ENCODE measurements around the gene NOL12. TPM values are rescaled to one million over a fixed set of nuclear protein-coding genes. Genes with fewer than 3 reads are reported as not detected.

Gene NOL12
- polyA plus RNA-seq, 2 of the 4 experiments (the other 2 are of a cell fraction): 23.0 to 37.3 TPM

DNA sequence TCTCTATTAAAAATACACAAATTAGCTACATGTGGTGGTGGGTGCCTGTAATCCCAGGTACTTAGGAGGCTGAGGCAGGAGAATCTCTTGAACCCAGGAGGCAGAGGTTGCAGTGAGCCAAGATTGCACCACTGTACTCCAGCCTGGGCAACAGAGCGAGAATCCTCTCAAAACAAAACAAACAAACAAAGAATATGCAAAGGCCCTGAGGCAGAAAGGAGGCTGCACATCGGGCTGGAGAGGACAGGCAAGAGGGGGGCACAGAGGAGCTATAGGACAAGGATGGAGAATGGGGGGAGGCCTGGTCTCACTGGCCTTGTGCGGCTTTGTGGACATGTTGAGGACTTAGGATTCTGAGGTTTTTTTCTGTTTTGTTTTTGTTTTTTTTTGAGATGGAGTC, 19.1 kb downstream of the NOL12 start (continued):
- TF ChIP-seq, protein P1, sequence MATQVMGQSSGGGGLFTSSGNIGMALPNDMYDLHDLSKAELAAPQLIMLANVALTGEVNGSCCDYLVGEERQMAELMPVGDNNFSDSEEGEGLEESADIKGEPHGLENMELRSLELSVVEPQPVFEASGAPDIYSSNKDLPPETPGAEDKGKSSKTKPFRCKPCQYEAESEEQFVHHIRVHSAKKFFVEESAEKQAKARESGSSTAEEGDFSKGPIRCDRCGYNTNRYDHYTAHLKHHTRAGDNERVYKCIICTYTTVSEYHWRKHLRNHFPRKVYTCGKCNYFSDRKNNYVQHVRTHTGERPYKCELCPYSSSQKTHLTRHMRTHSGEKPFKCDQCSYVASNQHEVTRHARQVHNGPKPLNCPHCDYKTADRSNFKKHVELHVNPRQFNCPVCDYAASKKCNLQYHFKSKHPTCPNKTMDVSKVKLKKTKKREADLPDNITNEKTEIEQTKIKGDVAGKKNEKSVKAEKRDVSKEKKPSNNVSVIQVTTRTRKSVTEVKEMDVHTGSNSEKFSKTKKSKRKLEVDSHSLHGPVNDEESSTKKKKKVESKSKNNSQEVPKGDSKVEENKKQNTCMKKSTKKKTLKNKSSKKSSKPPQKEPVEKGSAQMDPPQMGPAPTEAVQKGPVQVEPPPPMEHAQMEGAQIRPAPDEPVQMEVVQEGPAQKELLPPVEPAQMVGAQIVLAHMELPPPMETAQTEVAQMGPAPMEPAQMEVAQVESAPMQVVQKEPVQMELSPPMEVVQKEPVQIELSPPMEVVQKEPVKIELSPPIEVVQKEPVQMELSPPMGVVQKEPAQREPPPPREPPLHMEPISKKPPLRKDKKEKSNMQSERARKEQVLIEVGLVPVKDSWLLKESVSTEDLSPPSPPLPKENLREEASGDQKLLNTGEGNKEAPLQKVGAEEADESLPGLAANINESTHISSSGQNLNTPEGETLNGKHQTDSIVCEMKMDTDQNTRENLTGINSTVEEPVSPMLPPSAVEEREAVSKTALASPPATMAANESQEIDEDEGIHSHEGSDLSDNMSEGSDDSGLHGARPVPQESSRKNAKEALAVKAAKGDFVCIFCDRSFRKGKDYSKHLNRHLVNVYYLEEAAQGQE (IDR thresholded peaks at IDR 0.05): no peak

DNA sequence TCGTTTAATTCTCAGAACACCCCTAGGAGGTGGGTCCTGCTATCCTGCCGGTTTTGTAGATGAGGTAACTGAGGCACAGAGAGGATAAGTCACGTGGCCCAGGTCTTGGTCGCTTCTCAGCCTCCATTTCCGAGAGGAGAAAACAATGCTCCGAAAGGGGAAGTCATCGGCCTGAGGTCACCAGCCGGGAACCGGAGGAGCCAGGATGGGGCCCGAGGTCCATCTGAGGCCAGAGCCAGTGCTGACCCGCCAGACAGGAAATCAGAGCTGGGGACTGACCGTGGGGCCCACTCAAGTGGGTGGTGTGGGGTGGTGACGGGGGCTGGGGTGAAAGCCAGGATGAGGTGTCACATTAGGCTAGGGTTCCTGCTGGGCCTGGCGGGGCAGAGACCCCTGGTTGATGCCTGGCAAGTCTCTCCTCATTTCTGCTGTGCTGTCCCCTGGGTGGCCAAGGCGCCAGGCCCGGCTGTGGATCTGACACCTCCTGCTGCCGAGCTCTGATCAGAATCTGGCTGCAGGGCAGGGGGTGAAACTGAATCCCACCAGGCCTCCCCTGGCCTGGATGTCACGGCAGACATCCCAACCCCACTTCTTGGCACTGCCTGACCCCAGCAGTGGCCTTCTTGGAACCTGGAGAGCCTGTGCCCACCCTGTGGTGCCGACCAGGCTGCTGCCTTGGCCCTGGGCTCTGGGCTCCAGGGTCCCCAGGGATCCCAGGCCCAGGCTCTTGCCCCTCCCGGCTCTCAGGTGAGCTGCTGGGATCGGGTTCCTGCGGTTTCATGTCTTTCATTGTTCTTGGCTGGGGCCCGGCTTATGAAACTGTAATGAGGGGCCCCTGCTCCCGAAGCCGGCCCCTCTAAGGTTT, 22.7 kb downstream of the NOL12 start:
- no peak for TF ChIP-seq NPAS2 (CRISPR knock-in tag; IDR thresholded peaks at IDR 0.05; ENCODE audit: borderline replicate concordance)
- TF ChIP-seq, protein P2, sequence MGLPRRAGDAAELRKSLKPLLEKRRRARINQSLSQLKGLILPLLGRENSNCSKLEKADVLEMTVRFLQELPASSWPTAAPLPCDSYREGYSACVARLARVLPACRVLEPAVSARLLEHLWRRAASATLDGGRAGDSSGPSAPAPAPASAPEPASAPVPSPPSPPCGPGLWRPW (IDR thresholded peaks at IDR 0.05): no peak
- no peak for TF ChIP-seq ZSCAN20 (CRISPR knock-in tag; IDR thresholded peaks at IDR 0.05)
- no peak for TF ChIP-seq HOXA7 (CRISPR knock-in tag; IDR thresholded peaks at IDR 0.05)
- no peak for TF ChIP-seq RARB (CRISPR knock-in tag; IDR thresholded peaks at IDR 0.05)
- no peak for TF ChIP-seq ZC3H11A (IDR thresholded peaks at IDR 0.05)
- TF ChIP-seq, protein P3, sequence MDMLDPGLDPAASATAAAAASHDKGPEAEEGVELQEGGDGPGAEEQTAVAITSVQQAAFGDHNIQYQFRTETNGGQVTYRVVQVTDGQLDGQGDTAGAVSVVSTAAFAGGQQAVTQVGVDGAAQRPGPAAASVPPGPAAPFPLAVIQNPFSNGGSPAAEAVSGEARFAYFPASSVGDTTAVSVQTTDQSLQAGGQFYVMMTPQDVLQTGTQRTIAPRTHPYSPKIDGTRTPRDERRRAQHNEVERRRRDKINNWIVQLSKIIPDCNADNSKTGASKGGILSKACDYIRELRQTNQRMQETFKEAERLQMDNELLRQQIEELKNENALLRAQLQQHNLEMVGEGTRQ (IDR thresholded peaks at IDR 0.05): no peak
- no peak for TF ChIP-seq MAFK (IDR thresholded peaks at IDR 0.05; ENCODE audit: partially characterized antibody)
- no peak for TF ChIP-seq SREBF2 (IDR thresholded peaks at IDR 0.05)
- TF ChIP-seq, protein P4, sequence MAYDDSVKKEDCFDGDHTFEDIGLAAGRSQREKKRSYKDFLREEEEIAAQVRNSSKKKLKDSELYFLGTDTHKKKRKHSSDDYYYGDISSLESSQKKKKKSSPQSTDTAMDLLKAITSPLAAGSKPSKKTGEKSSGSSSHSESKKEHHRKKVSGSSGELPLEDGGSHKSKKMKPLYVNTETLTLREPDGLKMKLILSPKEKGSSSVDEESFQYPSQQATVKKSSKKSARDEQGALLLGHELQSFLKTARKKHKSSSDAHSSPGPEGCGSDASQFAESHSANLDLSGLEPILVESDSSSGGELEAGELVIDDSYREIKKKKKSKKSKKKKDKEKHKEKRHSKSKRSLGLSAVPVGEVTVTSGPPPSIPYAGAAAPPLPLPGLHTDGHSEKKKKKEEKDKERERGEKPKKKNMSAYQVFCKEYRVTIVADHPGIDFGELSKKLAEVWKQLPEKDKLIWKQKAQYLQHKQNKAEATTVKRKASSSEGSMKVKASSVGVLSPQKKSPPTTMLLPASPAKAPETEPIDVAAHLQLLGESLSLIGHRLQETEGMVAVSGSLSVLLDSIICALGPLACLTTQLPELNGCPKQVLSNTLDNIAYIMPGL (CRISPR knock-in tag; IDR thresholded peaks at IDR 0.05; ENCODE audit: borderline replicate concordance): no peak
- no peak for TF ChIP-seq TP53 (CRISPR knock-in tag; IDR thresholded peaks at IDR 0.05)
- no peak for TF ChIP-seq CBX8 (IDR thresholded peaks at IDR 0.05)
- TF ChIP-seq CBX2 (IDR thresholded peaks at IDR 0.05; ENCODE audit: borderline replicate concordance, low read depth): no peak
- no peak for TF ChIP-seq BHLHE40 (IDR thresholded peaks at IDR 0.05; ENCODE audit: low read depth, low read length)
- TF ChIP-seq NFE2L2 (conservative IDR thresholded peaks at IDR 0.05; ENCODE audit: low read length): no peak
- no peak for TF ChIP-seq HDAC2 (IDR thresholded peaks at IDR 0.05)
- TF ChIP-seq CEBPB (IDR thresholded peaks at IDR 0.05): no peak
- TF ChIP-seq, protein P5, sequence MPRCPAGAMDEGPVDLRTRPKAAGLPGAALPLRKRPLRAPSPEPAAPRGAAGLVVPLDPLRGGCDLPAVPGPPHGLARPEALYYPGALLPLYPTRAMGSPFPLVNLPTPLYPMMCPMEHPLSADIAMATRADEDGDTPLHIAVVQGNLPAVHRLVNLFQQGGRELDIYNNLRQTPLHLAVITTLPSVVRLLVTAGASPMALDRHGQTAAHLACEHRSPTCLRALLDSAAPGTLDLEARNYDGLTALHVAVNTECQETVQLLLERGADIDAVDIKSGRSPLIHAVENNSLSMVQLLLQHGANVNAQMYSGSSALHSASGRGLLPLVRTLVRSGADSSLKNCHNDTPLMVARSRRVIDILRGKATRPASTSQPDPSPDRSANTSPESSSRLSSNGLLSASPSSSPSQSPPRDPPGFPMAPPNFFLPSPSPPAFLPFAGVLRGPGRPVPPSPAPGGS (IDR thresholded peaks at IDR 0.05): no peak
- TF ChIP-seq POLR2A (IDR thresholded peaks at IDR 0.05; ENCODE audit: low read length): no peak
- no peak for TF ChIP-seq ZNF302 (CRISPR knock-in tag; IDR thresholded peaks at IDR 0.05)
- CTCF ChIA-PET: interaction anchor here (0.6 to 2.7 kb wide), 2 partner anchors 17 to 66 kb away, joined by 3 to 9 read pairs; no protein-coding TSS in a partner anchor
- FAIRE-seq: no peak

More for the DNA sequence above, 22.7 kb downstream of the NOL12 start:
- H3K4me2 ChIP-seq: no peak overlapping the region
- ATAC-seq (no peak), DNase-seq (ENCODE audit: low read depth in 1 of 2, low spot score in 1 of 2) (no peak)
- H3K27ac ChIP-seq: no peak overlapping the region
- POLR2A ChIA-PET: no interaction called here
- no peaks in the 10 kb centered on the region for H3K4me1 ChIP-seq
- H3K4me3 ChIP-seq: no peak overlapping the region
- 89% methylated on average over 12 of the region's 25 CpGs for WGBS (ENCODE audit: missing lambda C conversion rate)
- no peaks in the 10 kb centered on the region for H3K9me3 ChIP-seq
